HCT116 (cell line): ENCODE measurements around the gene TARBP1. TPM values are rescaled to one million over a fixed set of nuclear protein-coding genes. Genes with fewer than 3 reads are reported as not detected.

Source experiments
- ATAC-seq: fragments of 200-7000 bp; cut with Tn5 transposase; 2 replicates; pipeline ENCODE4 v1.9.1; 2020; ENCODE audit warnings: mild to moderate bottlenecking, moderate library complexity
- BruUV-seq: library from RNA; stranded (reverse); fragments of 400-500 nt; replicated peaks from 2 replicates; lab custom pipeline; 2021; lab: Mats Ljungman, UMichigan
- CTCF ChIA-PET: fragments of 300-600 bp; sonication (Branson Sonifier 250); formaldehyde crosslinking; loops from one replicate; lab custom pipeline; 2021; ENCODE audit warnings: antibody characterized with exemption; lab: Charles Lee
- POLR2A ChIA-PET: fragments of 300-600, 350-600 bp; sonication (Branson Sonifier 250); formaldehyde crosslinking; loops from one replicate; lab custom pipeline; 2021; ENCODE audit warnings: antibody characterized with exemption; lab: Charles Lee
- RAD21 ChIA-PET, 2 experiments: fragments of 300-600 bp; sonication (Branson Sonifier 250); formaldehyde crosslinking; loops; one replicate each; lab custom pipeline; 2023; ENCODE audit warnings: low total read pairs in 2 of 2; ENCODE audit not compliant: uncharacterized antibody in 2 of 2, unreplicated experiment in 2 of 2, low non-redundant PET in 1 of 2; lab: Charles Lee
- DNase-seq: peaks from one replicate; pipeline ENCODE4 v3.0.0-alpha.2; 2010; ENCODE audit warnings: low read depth, low spot score
- H2AFZ ChIP-seq: fragments of 200-600 bp; shearing (Covaris generic), sonication (generic); 2 replicates; pipeline ENCODE4 v1.6.1; 2017; ENCODE audit warnings: low read depth, mixed run types, mixed read lengths, antibody characterized with exemption, low read length; ENCODE audit not compliant: poor library complexity, severe bottlenecking
- H3K27ac ChIP-seq: 2 replicates; pipeline ENCODE4 v1.5.1; 2012; ENCODE audit warnings: low read depth, low read length
- H3K27me3 ChIP-seq: fragments of 200-600 bp; sonication (generic); 2 replicates; pipeline ENCODE4 v1.6.1; 2016; ENCODE audit warnings: mixed run types, low read length, mixed read lengths; ENCODE audit not compliant: insufficient read depth
- H3K36me3 ChIP-seq, 2 experiments: fragments of 200-500 bp in 1 of 2; fragments of 200-600 bp in 1 of 2; sonication (Bioruptor generic) in 1 of 2; sonication (generic) in 1 of 2; 2 replicates each; pipeline versions ENCODE4 v1.5.1 to v1.6.1; 2014 to 2016; ENCODE audit warnings: low read length in 2 of 2, inconsistent platforms in 1 of 2, mixed read lengths in 1 of 2, mixed run types in 1 of 2; ENCODE audit not compliant: insufficient read depth in 2 of 2, control insufficient read depth in 1 of 2
- H3K4me1 ChIP-seq, 2 experiments: fragments of 200-600 bp in 1 of 2; sonication (generic) in 1 of 2; 2 replicates each; pipeline versions ENCODE4 v1.5.1 to v1.6.1; 2012 to 2017; ENCODE audit warnings: low read length in 2 of 2, inconsistent platforms in 1 of 2, mild to moderate bottlenecking in 1 of 2, mixed read lengths in 1 of 2, mixed run types in 1 of 2, moderate library complexity in 1 of 2; ENCODE audit not compliant: insufficient read depth in 2 of 2, control insufficient read depth in 1 of 2
- H3K4me2 ChIP-seq: fragments of 200-600 bp; sonication (generic); 2 replicates; pipeline ENCODE4 v1.6.1; 2017; ENCODE audit warnings: mixed run types, low read length, mixed read lengths
- H3K4me3 ChIP-seq, 2 experiments: fragments of 200-600 bp in 1 of 2; sonication (generic) in 1 of 2; replicated peaks in 1 of 2; 2 replicates each; pipeline ENCODE4 v1.5.1; 2011 to 2016; ENCODE audit warnings: low read length in 2 of 2, control low read depth in 1 of 2, low read depth in 1 of 2, mild to moderate bottlenecking in 1 of 2, mixed read lengths in 1 of 2, mixed run types in 1 of 2
- H3K79me2 ChIP-seq: fragments of 200-600 bp; sonication (generic); 2 replicates; pipeline ENCODE4 v1.6.1; 2017; ENCODE audit warnings: mild to moderate bottlenecking, mixed run types, low read length, moderate library complexity, mixed read lengths; ENCODE audit not compliant: insufficient read depth
- H3K9ac ChIP-seq: fragments of 200-600 bp; sonication (generic); 2 replicates; pipeline ENCODE4 v1.6.1; 2016; ENCODE audit warnings: low read length, mixed read lengths
- H3K9me2 ChIP-seq: fragments of 200-600 bp; sonication (generic), shearing (Covaris generic); 2 replicates; pipeline ENCODE4 v1.6.1; 2017; ENCODE audit warnings: mixed run types, mild to moderate bottlenecking, moderate library complexity; ENCODE audit not compliant: insufficient read depth
- H3K9me3 ChIP-seq, 2 experiments: fragments of 200-500 bp in 1 of 2; fragments of 200-600 bp in 1 of 2; sonication (Bioruptor generic) in 1 of 2; sonication (generic) in 1 of 2; 2 replicates each; pipeline ENCODE4 v1.6.1; 2014 to 2017; ENCODE audit warnings: low read length in 2 of 2, mixed read lengths in 2 of 2, inconsistent platforms in 1 of 2, low read depth in 1 of 2, mild to moderate bottlenecking in 1 of 2, mixed run types in 1 of 2, moderate library complexity in 1 of 2; ENCODE audit not compliant: control insufficient read depth in 1 of 2, insufficient read depth in 1 of 2
- H4K20me1 ChIP-seq: fragments of 200-600 bp; sonication (generic), shearing (Covaris generic); 2 replicates; pipeline ENCODE4 v1.6.1; 2017; ENCODE audit warnings: mixed run types, mild to moderate bottlenecking, moderate library complexity; ENCODE audit not compliant: insufficient read depth
- ATF3 ChIP-seq: IDR thresholded peaks from 2 replicates; pipeline ENCODE4 v1.6.1; 2012
- CBX3 ChIP-seq: IDR thresholded peaks from 2 replicates; pipeline ENCODE4 v1.6.1; 2012; ENCODE audit warnings: low read depth
- CEBPB ChIP-seq: IDR thresholded peaks from 2 replicates; pipeline ENCODE4 v1.6.1; 2012; ENCODE audit warnings: low read depth
- CTCF ChIP-seq, 3 experiments: fragments of 200-600 bp in 1 of 3; sonication (generic) in 1 of 3; IDR thresholded peaks in 2 of 3; conservative IDR thresholded peaks in 1 of 3; 2 replicates each; pipeline ENCODE4 v1.5.1; 2012 to 2017; ENCODE audit warnings: low read depth in 2 of 3, low read length in 2 of 3, antibody characterized with exemption in 1 of 3, borderline replicate concordance in 1 of 3, control low read depth in 1 of 3, mild to moderate bottlenecking in 1 of 3, mixed read lengths in 1 of 3, mixed run types in 1 of 3, moderate library complexity in 1 of 3; ENCODE audit not compliant: insufficient read depth in 1 of 3
- EGR1 ChIP-seq: IDR thresholded peaks from 2 replicates; pipeline ENCODE4 v1.6.1; 2012; ENCODE audit warnings: low read depth
- ELF1 ChIP-seq: IDR thresholded peaks from 2 replicates; pipeline ENCODE4 v1.6.1; 2012; ENCODE audit warnings: low read depth, borderline replicate concordance
- EZH2phosphoT487 ChIP-seq: fragments of 200-600 bp; IDR thresholded peaks from 2 replicates; pipeline ENCODE4 v1.6.1; 2018; ENCODE audit warnings: antibody characterized with exemption, borderline replicate concordance
- FOSL1 ChIP-seq: IDR thresholded peaks from 2 replicates; pipeline ENCODE4 v1.6.1; 2012; ENCODE audit warnings: low read depth
- JUND ChIP-seq: IDR thresholded peaks from 2 replicates; pipeline ENCODE4 v1.6.1; 2012
- MAX ChIP-seq: IDR thresholded peaks from 2 replicates; pipeline ENCODE4 v1.6.1; 2012
- POLR2A ChIP-seq: IDR thresholded peaks from 2 replicates; pipeline ENCODE4 v1.7.0; 2011; ENCODE audit warnings: borderline replicate concordance; ENCODE audit not compliant: insufficient read depth, insufficient read length; ENCODE audit errors: extremely low read depth
- POLR2AphosphoS5 ChIP-seq: IDR thresholded peaks from 2 replicates; pipeline ENCODE4 v1.6.1; 2011; ENCODE audit warnings: mild to moderate bottlenecking, low read depth, low read length, moderate library complexity
- SIN3A ChIP-seq: IDR thresholded peaks from 2 replicates; pipeline ENCODE4 v1.6.1; 2012; ENCODE audit warnings: low read depth
- SP1 ChIP-seq: IDR thresholded peaks from 2 replicates; pipeline ENCODE4 v1.6.1; 2012; ENCODE audit warnings: low read depth
- TCF7L2 ChIP-seq: IDR thresholded peaks from 2 replicates; pipeline ENCODE4 v1.7.0; 2011; ENCODE audit warnings: borderline replicate concordance, inconsistent platforms; ENCODE audit not compliant: insufficient read depth, insufficient read length; ENCODE audit errors: extremely low read depth
- YY1 ChIP-seq: IDR thresholded peaks from 2 replicates; pipeline ENCODE4 v1.6.1; 2011; ENCODE audit warnings: low read length, low read depth, moderate library complexity, mild to moderate bottlenecking; ENCODE audit not compliant: insufficient replicate concordance; ENCODE audit errors: extremely low read depth
- ZBTB33 ChIP-seq: IDR thresholded peaks from 2 replicates; pipeline ENCODE4 v1.6.1; 2011; ENCODE audit warnings: mild to moderate bottlenecking, low read length, moderate library complexity; ENCODE audit not compliant: insufficient replicate concordance; ENCODE audit errors: extremely low read depth
- ZNF274 ChIP-seq: fragments of 200-500 bp; sonication (Bioruptor generic); IDR thresholded peaks from 2 replicates; pipeline ENCODE4 v1.6.1; 2014; ENCODE audit warnings: mild to moderate bottlenecking, low read depth, low read length, inconsistent platforms
- intact Hi-C: fragments of 100-400 bp; cut with micrococcal nuclease; formaldehyde crosslinking; loops from 2 replicates; pipeline ENCODE4 v1.10.0; 2022
- total RNA-seq: library from RNA; stranded (reverse); gene quantifications from one replicate; pipeline ENCODE4 v1.2.1, GENCODE V29; 2021; ENCODE audit not compliant: unreplicated experiment

The TARBP1 gene
- total RNA-seq, 1 experiment from 2014 or later, result 17.2 TPM

GRCh38 chr1:234525099-234525799, 46.3 kb upstream of the TARBP1 start:
- H3K9me3 ChIP-seq, result no peaks in the 10 kb centered on the region
- no peak overlapping the region for H2AFZ ChIP-seq
- H3K79me2 ChIP-seq, result no peaks in the 10 kb centered on the region
- no peaks in the 10 kb centered on the region for H3K36me3 ChIP-seq
- H3K4me3 ChIP-seq, result no peak overlapping the region
- ChIA-PET POLR2A (no interaction called here), RAD21 (no interaction called here), CTCF (no interaction called here)
- no peak overlapping the region for H3K4me2 ChIP-seq
- no peak overlapping the region for H3K9ac ChIP-seq
- TF ChIP-seq CBX3, result no peak
- TF ChIP-seq YY1, result no peak
- no peak for TF ChIP-seq POLR2AphosphoS5
- no peak for TF ChIP-seq ZBTB33
- TF ChIP-seq EZH2phosphoT487, result no peak
- TF ChIP-seq TCF7L2, result no peak
- no peak for TF ChIP-seq FOSL1
- TF ChIP-seq ATF3, result no peak
- TF ChIP-seq SP1, result no peak
- no peak for TF ChIP-seq ELF1
- TF ChIP-seq ZNF274, result no peak
- TF ChIP-seq CTCF (IDR thresholded peaks at IDR 0.05 in 2 of 3, conservative IDR thresholded peaks at IDR 0.05 in 1 of 3; ENCODE audit: borderline replicate concordance in 1 of 3, insufficient read depth in 1 of 3, low read depth in 2 of 3, low read length in 2 of 3), result no peak
- TF ChIP-seq MAX, result no peak
- no peak for TF ChIP-seq JUND
- no peak for TF ChIP-seq SIN3A
- no peak for TF ChIP-seq POLR2A
- no peak for TF ChIP-seq EGR1
- TF ChIP-seq CEBPB, result no peak
- intact Hi-C loops, result no loop called here
- no peaks in the 10 kb centered on the region for H4K20me1 ChIP-seq
- H3K9me2 ChIP-seq, result no peaks in the 10 kb centered on the region
- no TSS peak for BruUV-seq
- no peaks in the 10 kb centered on the region for H3K27me3 ChIP-seq
- no peak for ATAC-seq
- peaks cover 10 to 11% of the 10 kb centered on the region in 2 experiments for H3K4me1 ChIP-seq
- DNase-seq, result no peak
- no peak overlapping the region for H3K27ac ChIP-seq
